Erythroblast (primary cell): ENCODE data around the gene EEF2KMT.
"Not testable (repeated sequence)": the region's sequence is repeated elsewhere in the genome, so short reads cannot be mapped to it uniquely, and the experiment has no call there.

Source experiments
- GATA1 ChIP-seq: IDR thresholded peaks from 2 replicates; pipeline ENCODE4 v1.6.1; 2011; ENCODE audit warnings: low read depth, mild to moderate bottlenecking, control low read depth, low read length, moderate library complexity
- POLR2A ChIP-seq: IDR thresholded peaks from 2 replicates; pipeline ENCODE4 v1.6.1; 2011; ENCODE audit warnings: mild to moderate bottlenecking, low read length

DNA sequence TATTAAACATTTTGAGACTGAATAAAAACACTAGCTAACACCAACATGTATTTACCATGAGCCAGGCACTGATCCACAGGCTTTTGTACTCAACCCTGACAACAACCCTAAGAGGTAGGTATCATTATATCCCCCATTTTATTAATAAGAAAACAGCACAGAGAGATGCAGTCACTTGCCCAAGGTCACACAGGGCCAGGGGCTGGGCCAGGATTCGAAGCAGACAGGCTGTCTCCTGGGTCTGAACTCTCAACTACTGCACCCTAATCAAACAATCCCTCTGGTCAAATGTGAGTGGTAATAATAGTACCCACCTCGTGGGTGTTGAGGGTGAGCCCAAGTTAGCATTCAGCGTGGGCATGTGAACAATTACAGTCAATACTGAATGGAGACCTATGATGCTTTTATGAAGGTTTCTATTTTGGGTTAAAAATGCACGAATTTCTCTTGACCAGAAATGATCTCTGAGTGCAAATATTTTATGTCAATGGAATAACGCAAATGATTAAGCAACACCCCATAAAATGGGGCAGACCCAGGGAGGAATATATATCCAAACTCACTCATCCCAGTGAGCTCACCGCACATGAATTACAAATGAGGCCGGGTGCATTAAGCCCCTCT, 1.0 kb downstream of the EEF2KMT start:
- not testable (repeated sequence) for TF ChIP-seq POLR2A, GATA1
